HFFc6 (cell line): ENCODE measurements around the gene MYEOV. TPM values are rescaled to one million over a fixed set of nuclear protein-coding genes. Genes with fewer than 3 reads are reported as not detected.

ENCODE experiments used
- DNase-seq: peaks from one replicate; pipeline ENCODE4 v3.0.0-alpha.2; 2018
- H3K27ac Mint-ChIP-seq: 2 replicates; pipeline ENCODE4 v1.8.0; 2020; ENCODE audit warnings: mild to moderate bottlenecking, mixed read lengths
- H3K27me3 Mint-ChIP-seq: 2 replicates; pipeline ENCODE4 v1.8.0; 2021; ENCODE audit warnings: mild to moderate bottlenecking, moderate library complexity, mixed read lengths; ENCODE audit not compliant: insufficient read depth
- H3K36me3 Mint-ChIP-seq: 2 replicates; pipeline ENCODE4 v1.8.0; 2021; ENCODE audit warnings: low read depth, mixed read lengths
- H3K4me1 Mint-ChIP-seq: 2 replicates; pipeline ENCODE4 v1.8.0; 2020; ENCODE audit warnings: low read depth, mixed read lengths
- H3K4me3 Mint-ChIP-seq: 2 replicates; pipeline ENCODE4 v1.8.0; 2020; ENCODE audit warnings: mild to moderate bottlenecking, moderate library complexity, mixed read lengths
- H3K9me3 Mint-ChIP-seq: 2 replicates; pipeline ENCODE4 v1.8.0; 2020; ENCODE audit warnings: mild to moderate bottlenecking, mixed read lengths
- CTCF ChIP-seq: fragments of 200-600 bp; sonication (generic); IDR thresholded peaks from 2 replicates; pipeline ENCODE4 v1.5.0; 2021; ENCODE audit warnings: antibody characterized with exemption, mild to moderate bottlenecking
- total RNA-seq, 6 experiments: library from RNA; stranded (reverse); fragmentation: NEBNext Ultra II Directional; extraction: Animal tissue kit (Norgen Biotek cat#: 25700); gene quantifications; 2 replicates in 1 of 6; 3 replicates in 5 of 6; pipeline ENCODE4 v1.2.3, GENCODE V29; 2021

MYEOV gene
- total RNA-seq, 6 experiments from 2014 or later = 55.5 to 93.3 (median 79.9) TPM

GRCh38 chr11:69335007-69335780 lies 41.2 kb downstream of the MYEOV start:
- H3K27me3 Mint-ChIP-seq = no peaks in the 10 kb centered on the region
- no peak for DNase-seq
- H3K27ac Mint-ChIP-seq = peak overlapping the region; percentile 40; the same call in 1 of the 2 replicates
- peaks cover 70% of the 10 kb centered on the region for H3K4me1 Mint-ChIP-seq
- H3K36me3 Mint-ChIP-seq = peaks cover 66% of the 10 kb centered on the region
- H3K9me3 Mint-ChIP-seq = peaks cover 9% of the 10 kb centered on the region
- no peak for TF ChIP-seq CTCF
- no peak overlapping the region for H3K4me3 Mint-ChIP-seq

- Mint-ChIP-seq H3K4me1 (peaks cover 66% of the 10 kb centered on the region), H3K4me3 (no peak overlapping the region), H3K27ac (no peak overlapping the region; the same call in 1 of the 2 replicates), H3K9me3 (peaks cover 9% of the 10 kb centered on the region), H3K27me3 (no peaks in the 10 kb centered on the region), H3K36me3 (peaks cover 66% of the 10 kb centered on the region)
- DNase-seq = no peak
- no peak for TF ChIP-seq CTCF
Measured at GRCh38 chr11:69335781-69336405, 41.9 kb downstream of the MYEOV start.

- Mint-ChIP-seq H3K4me1 (peaks cover 75% of the 10 kb centered on the region), H3K4me3 (no peak overlapping the region), H3K27me3 (no peaks in the 10 kb centered on the region), H3K36me3 (peaks cover 66% of the 10 kb centered on the region), H3K9me3 (peaks cover 5% of the 10 kb centered on the region), H3K27ac (peak overlapping the region; percentile 56)
- no peak for TF ChIP-seq CTCF
- DNase-seq = peak; percentile 54
Measured at GRCh38 chr11:69337211-69337721, 43.3 kb downstream of the MYEOV start.

GRCh38 chr11:69339041-69339733 lies 45.2 kb downstream of the MYEOV start:
- no peak for DNase-seq
- Mint-ChIP-seq H3K36me3 (peaks cover 74% of the 10 kb centered on the region), H3K27ac (peak overlapping the region; percentile 58; the same call in 1 of the 2 replicates), H3K4me3 (no peak overlapping the region), H3K27me3 (no peaks in the 10 kb centered on the region), H3K4me1 (peaks cover 64% of the 10 kb centered on the region), H3K9me3 (peaks cover 5% of the 10 kb centered on the region)
- no peak for TF ChIP-seq CTCF

- Mint-ChIP-seq H3K27me3 (no peaks in the 10 kb centered on the region), H3K36me3 (peaks cover 76% of the 10 kb centered on the region), H3K4me3 (no peak overlapping the region), H3K9me3 (peaks cover 5% of the 10 kb centered on the region), H3K27ac (peak overlapping the region; percentile 58; the same call in 1 of the 2 replicates), H3K4me1 (peaks cover 67% of the 10 kb centered on the region)
- DNase-seq = no peak
- no peak for TF ChIP-seq CTCF
Measured at GRCh38 chr11:69339983-69340565, 46.1 kb downstream of the MYEOV start.
